HEK293T (cell line): ENCODE results near the gene CPXM1.
A peak's percentile ranks its signal among the peaks of the same experiment; 100 is the strongest.

Experiments used
- CTCF ChIA-PET: fragments of 350-600 bp; formaldehyde crosslinking; extraction: SDS; loops from one replicate; lab custom pipeline; 2021; ENCODE audit warnings: antibody characterized with exemption, inconsistent platforms; lab: Yijun Ruan, JAX
- POLR2A ChIA-PET: fragments of 350-600 bp; formaldehyde crosslinking; extraction: SDS; loops from one replicate; lab custom pipeline; 2020; ENCODE audit warnings: antibody characterized with exemption, inconsistent platforms; lab: Yijun Ruan, JAX
- DNase-seq: peaks from one replicate; pipeline ENCODE4 v3.0.0; 2012; ENCODE audit warnings: mixed read lengths; ENCODE audit errors: extremely low spot score
- ARNT ChIP-seq: fragments of 450-650 bp; IDR thresholded peaks from 2 replicates; pipeline ENCODE4 v1.6.1; 2017; ENCODE audit warnings: mild to moderate bottlenecking
- BHLHE40 ChIP-seq: fragments of 450-650 bp; IDR thresholded peaks from 2 replicates; pipeline ENCODE4 v1.6.1; 2016; ENCODE audit warnings: mild to moderate bottlenecking, moderate library complexity, borderline replicate concordance
- CTBP1 ChIP-seq: fragments of 450-650 bp; IDR thresholded peaks from 2 replicates; pipeline ENCODE4 v1.6.1; 2016; ENCODE audit warnings: borderline replicate concordance
- ELF4 ChIP-seq: fragments of 450-650 bp; IDR thresholded peaks from 2 replicates; pipeline ENCODE4 v1.6.1; 2017; ENCODE audit warnings: antibody characterized with exemption
- FOXA1 ChIP-seq: fragments of 450-650 bp; IDR thresholded peaks from 2 replicates; pipeline ENCODE4 v1.6.1; 2016; ENCODE audit warnings: mild to moderate bottlenecking
- FOXK2 ChIP-seq: fragments of 450-650 bp; IDR thresholded peaks from 2 replicates; pipeline ENCODE4 v1.6.1; 2016; ENCODE audit warnings: mild to moderate bottlenecking
- FOXM1 ChIP-seq: fragments of 450-650 bp; IDR thresholded peaks from 2 replicates; pipeline ENCODE4 v1.6.1; 2017; ENCODE audit warnings: mild to moderate bottlenecking, borderline replicate concordance
- HDGF ChIP-seq: fragments of 450-650 bp; IDR thresholded peaks from 2 replicates; pipeline ENCODE4 v1.6.1; 2017; ENCODE audit warnings: antibody characterized with exemption, borderline replicate concordance
- L3MBTL2 ChIP-seq: fragments of 450-650 bp; conservative IDR thresholded peaks from 2 replicates; pipeline ENCODE4 v1.6.1; 2016; ENCODE audit warnings: mild to moderate bottlenecking
- LEF1 ChIP-seq: fragments of 450-650 bp; IDR thresholded peaks from 2 replicates; pipeline ENCODE4 v1.6.1; 2017; ENCODE audit warnings: mild to moderate bottlenecking, borderline replicate concordance
- NFRKB ChIP-seq: fragments of 450-650 bp; IDR thresholded peaks from 2 replicates; pipeline ENCODE4 v1.6.1; 2016; ENCODE audit warnings: mild to moderate bottlenecking, moderate library complexity
- PKNOX1 ChIP-seq: fragments of 450-650 bp; IDR thresholded peaks from 2 replicates; pipeline ENCODE4 v1.6.1; 2016
- SP1 ChIP-seq: fragments of 450-650 bp; IDR thresholded peaks from 2 replicates; pipeline ENCODE4 v1.6.1; 2017
- SUZ12 ChIP-seq: fragments of 450-650 bp; IDR thresholded peaks from 2 replicates; pipeline ENCODE4 v1.6.1; 2016; ENCODE audit warnings: mild to moderate bottlenecking
- TARDBP ChIP-seq: fragments of 450-650 bp; IDR thresholded peaks from 2 replicates; pipeline ENCODE4 v1.6.1; 2016
- ZNF384 ChIP-seq: fragments of 450-650 bp; IDR thresholded peaks from 2 replicates; pipeline ENCODE4 v1.6.1; 2016

CPXM1 gene

DNA sequence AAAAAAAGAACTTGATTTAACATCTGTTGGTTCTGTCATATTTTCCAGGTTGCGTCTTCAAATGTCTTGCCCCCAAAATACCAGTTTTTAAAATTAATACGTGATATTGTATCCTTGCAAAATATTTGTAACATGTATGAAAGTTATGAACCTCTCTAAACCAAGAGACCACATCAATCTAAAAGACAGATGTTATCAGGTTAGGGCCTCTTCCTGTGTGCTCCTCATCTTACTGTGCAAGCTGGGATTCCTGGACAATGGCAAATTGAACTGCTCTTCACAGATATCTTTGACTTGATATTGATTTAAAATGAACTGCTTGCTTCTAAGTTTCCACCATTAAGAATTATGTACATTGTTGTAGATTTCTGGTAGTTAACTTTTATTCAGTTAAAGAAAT, 25.3 kb upstream of the CPXM1 start:
- DNase-seq: no peak
- TF ChIP-seq LEF1 (no peak), HDGF (no peak), TARDBP (no peak), ZNF384 (no peak), CTBP1 (no peak), FOXK2 (no peak)
- POLR2A ChIA-PET: no interaction called here
- CTCF ChIA-PET: no interaction called here

DNA sequence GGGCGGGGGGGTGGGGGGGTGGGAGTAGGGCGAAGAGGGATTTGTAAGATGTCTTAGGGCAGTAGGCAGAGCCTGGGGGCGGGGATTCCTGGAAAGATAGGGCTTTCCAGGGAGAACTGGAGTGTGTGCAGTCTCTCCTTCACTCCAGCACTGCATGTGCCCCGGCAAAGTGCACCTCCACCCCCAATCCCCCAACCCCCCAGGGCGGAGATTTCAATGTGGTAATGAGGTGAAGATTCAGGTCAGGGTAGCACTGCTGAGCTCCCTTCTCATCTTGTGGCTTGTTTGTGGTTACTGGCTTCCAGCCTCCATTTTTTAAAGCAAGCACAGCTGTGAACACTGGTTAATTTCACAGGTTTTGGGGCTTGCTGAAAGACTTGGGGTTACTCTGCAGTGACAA, 21.6 kb upstream of the CPXM1 start:
- CTCF ChIA-PET: no interaction called here
- peak; percentile 6 for DNase-seq
- TF ChIP-seq SP1 (no peak), LEF1 (no peak), BHLHE40 (no peak), FOXM1 (no peak), NFRKB (no peak), ZNF384 (no peak), PKNOX1 (no peak), CTBP1 (no peak), HDGF (no peak), TARDBP (no peak), FOXK2 (no peak), L3MBTL2 (no peak), SUZ12 (no peak)
- POLR2A ChIA-PET: no interaction called here

- DNase-seq: peak; percentile 6
- ChIA-PET POLR2A (no interaction called here), CTCF (no interaction called here)
- TF ChIP-seq L3MBTL2 (no peak), CTBP1 (no peak), ARNT (no peak), ELF4 (no peak), FOXA1 (no peak), FOXM1 (no peak), HDGF (no peak)
Measured at GRCh38 chr20:2820896-2821869, 20.8 kb upstream of the CPXM1 start.

GRCh38 chr20:2820084-2820895, 19.9 kb upstream of the CPXM1 start:
- ChIA-PET POLR2A (interaction anchor here (1.4 kb wide), 1 partner anchor 156 kb away, joined by 3 read pairs; the partner anchor contains the start of gene IDH3B), CTCF (no interaction called here)
- DNase-seq: peak; percentile 47
- TF ChIP-seq L3MBTL2: no peak
- TF ChIP-seq FOXM1: no peak
- no peak for TF ChIP-seq BHLHE40
- TF ChIP-seq ELF4: no peak
- no peak for TF ChIP-seq SP1
- no peak for TF ChIP-seq FOXK2
- TF ChIP-seq CTBP1: no peak
- TF ChIP-seq NFRKB: no peak
- TF ChIP-seq HDGF: no peak
- no peak for TF ChIP-seq ZNF384

DNA sequence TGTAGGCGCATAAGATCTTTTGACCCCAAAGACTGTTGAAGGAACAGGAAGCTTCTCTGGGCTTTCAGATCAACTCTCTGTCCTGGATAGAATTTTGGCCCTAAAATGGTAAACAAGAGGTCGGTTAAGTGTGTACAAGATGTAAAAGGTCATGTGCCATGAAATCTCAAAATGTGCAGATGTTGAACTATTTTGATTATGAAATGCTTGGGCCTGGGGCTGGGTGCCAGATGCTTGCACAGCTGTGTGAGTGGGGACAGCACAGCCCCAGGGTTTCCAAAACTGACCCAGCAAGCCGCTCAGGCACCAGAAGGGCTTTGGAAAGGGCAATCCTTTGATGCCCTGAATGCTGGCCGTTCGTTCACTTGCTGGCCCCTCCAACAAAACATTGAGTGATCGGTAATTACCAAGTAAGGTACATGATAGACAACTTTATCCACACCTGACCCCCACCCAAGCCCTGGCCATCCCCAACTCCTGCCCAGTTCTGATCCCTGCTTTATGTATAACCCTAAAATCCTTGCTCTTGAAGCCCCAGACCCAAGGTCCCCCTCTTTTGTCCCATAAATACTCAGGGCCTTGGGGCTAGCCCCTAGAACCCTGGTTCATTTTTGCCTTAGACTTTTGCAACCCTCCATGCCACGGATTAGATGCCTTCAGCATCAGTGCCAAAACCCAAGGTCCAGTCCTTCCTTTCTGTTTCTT, 17.6 kb upstream of the CPXM1 start:
- TF ChIP-seq LEF1 (no peak), PKNOX1 (no peak), CTBP1 (no peak), FOXA1 (no peak), TARDBP (no peak), ARNT (no peak)
- CTCF ChIA-PET: no interaction called here
- no peak for DNase-seq
- POLR2A ChIA-PET: no interaction called here

- ChIA-PET POLR2A (no interaction called here), CTCF (no interaction called here)
- TF ChIP-seq LEF1 (no peak), TARDBP (no peak), ZNF384 (no peak), ELF4 (no peak), SUZ12 (no peak), PKNOX1 (no peak), FOXM1 (no peak), FOXK2 (no peak), FOXA1 (no peak), L3MBTL2 (no peak), CTBP1 (no peak), BHLHE40 (no peak), SP1 (no peak)
- no peak for DNase-seq
Measured at GRCh38 chr20:2817341-2817726, 16.9 kb upstream of the CPXM1 start.
